Stimulated activated CD8-positive, alpha-beta memory T cell treated with anti-CD3 and anti-CD28 coated beads, Interleukin-15, amount 100 ng/mL, for 48 hours (primary cell): ENCODE data around the gene AP3S2.
"Not testable (repeated sequence)": the region's sequence is repeated elsewhere in the genome, so short reads cannot be mapped to it uniquely, and the experiment has no call there.

ENCODE experiments used
- DNase-seq, 2 donors: peaks; one replicate each; pipeline ENCODE4 v3.0.0-alpha.2; 2020; ENCODE audit warnings: low read depth in 2 of 2

The AP3S2 gene

GRCh38 chr15:89864958-89865739, 28.6 kb downstream of the AP3S2 start:
- DNase-seq, result no peak

- DNase-seq, result no peak
These were observed 29.9 kb downstream of the AP3S2 start for GRCh38 chr15:89863918-89864317.

DNA sequence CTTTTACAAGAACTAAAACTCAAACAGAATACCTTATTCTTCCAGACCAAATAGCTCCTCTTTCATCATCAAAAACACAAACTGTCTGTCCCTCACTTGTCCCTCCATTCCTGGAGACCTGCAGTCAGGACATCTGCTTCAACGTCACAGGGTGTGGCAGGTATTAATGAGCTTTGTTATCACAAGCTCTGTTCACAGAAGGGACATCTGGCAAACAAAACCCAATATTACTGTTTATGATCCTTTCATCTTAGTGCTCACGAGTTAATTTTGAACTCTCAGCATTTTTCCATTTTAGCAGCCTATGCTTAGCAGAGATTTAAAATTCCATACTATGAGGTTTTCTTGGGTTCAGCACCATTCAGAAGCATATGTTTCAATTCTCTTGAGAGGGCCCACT, 32.9 kb downstream of the AP3S2 start:
- no peak for DNase-seq

- DNase-seq, result no peak
These were observed 33.4 kb downstream of the AP3S2 start for GRCh38 chr15:89860431-89860830.

DNA sequence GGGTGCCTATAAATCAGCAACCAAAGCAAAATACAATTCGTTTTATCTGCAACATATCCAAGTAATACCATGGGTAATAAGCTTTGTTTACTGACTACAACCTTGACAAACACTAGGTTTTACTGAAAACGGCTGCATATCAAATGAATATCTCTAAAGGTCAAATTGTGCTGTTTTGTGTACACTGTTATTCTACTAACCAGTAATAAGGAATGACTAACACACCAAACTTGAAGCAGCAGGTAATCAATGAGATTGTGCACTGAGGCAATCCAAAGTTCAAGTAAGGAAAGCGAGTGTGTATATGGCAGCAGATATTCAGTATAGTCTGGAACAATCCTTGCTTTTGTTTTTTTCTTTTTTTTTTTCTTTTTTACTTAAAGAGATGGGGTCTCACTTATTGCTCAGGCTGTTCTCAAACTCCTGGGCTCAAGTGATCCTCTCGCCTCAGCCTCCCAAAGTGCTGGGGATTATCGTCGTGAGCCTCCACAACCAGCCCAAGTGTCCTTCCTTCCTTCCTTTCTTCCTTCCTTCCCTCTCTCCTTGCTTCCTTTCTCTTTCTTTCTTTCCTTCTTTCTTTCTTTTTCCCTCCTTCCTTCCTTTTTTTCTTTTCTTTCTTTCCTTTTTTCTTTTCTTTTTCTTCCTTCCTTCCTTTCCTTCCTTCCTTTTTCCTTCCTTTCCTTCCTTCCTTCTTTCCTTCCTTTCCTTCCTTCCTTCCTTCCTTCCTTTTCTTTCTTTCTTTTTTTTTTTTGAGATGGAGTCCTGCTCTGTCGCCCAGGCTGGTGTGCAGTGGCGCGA, 34.9 kb downstream of the AP3S2 start:
- no peak for DNase-seq

DNA sequence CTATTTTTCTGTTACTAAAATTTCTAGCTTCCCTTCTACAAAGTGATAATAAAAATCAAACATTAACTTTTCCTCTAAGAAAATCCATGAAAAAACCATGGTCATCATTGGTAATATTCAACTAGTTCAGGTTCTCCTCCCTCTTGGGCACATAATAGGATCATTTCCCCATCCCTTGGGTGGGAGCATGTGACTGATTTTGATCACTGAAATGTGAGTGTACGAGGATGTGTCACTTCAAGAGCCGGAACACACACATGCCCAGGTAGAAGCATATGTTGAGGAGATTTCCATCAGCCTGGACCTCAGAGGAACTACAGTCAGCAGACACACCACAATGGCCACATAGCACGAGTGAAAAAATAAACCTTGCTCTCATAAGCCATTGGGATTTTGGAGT, 36.1 kb downstream of the AP3S2 start:
- no peak for DNase-seq

DNA sequence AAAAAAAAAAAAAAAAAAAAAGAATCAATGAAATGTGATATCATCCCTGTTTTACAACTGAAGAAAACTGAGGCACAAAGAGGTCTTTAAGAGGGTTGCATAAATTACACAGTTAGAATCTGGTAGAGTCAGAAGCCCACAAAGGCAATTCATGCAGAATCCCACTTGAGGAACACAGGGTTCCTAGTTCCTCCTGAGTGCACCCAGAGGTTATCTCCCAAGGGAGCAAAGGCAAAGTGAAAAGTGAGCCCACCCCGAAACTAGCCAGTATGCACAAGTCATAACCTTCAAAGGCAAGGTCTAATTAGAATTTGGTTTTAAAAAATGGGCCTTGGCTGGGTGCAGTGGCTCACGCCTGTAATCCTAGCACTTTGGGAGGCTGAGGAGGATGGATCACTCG, 37.8 kb downstream of the AP3S2 start:
- DNase-seq, result no peak

- DNase-seq, result not testable (repeated sequence)
These were observed 38.9 kb downstream of the AP3S2 start for GRCh38 chr15:89854863-89855262.

GRCh38 chr15:89852342-89852995, 41.3 kb downstream of the AP3S2 start:
- no peak for DNase-seq

- DNase-seq, result no peak
These were observed 42.0 kb downstream of the AP3S2 start for GRCh38 chr15:89851673-89852341.

- DNase-seq, result no peak
These were observed 44.9 kb downstream of the AP3S2 start for GRCh38 chr15:89848970-89849292.

DNA sequence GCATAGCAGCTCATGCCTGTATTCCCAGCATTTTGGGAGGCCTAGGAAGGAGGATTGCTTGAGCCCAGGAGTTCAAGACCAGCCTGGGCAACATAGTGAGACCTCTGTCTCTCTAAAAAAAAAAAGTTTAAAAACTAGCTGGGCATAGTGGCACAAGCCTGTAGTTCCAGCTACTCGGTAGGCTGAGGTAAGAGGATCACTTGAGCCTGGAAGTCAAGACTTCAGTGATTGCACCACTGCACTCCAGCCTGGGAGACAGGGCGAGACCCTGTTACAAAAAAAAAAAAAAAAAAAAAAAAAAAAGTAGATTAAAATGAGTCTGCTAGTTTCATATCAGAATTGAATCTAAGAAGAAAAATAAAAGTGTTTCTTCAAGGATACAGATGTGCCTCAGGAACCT, 46.7 kb downstream of the AP3S2 start:
- DNase-seq, result no peak

- no peak for DNase-seq
These were observed 48.4 kb downstream of the AP3S2 start for GRCh38 chr15:89845305-89845893.

GRCh38 chr15:89841962-89842361, 51.8 kb downstream of the AP3S2 start:
- DNase-seq, result no peak

- DNase-seq, result no peak
These were observed 52.5 kb downstream of the AP3S2 start for GRCh38 chr15:89841306-89841705.

- DNase-seq, result no peak
These were observed 54.5 kb downstream of the AP3S2 start for GRCh38 chr15:89839167-89839810.

DNA sequence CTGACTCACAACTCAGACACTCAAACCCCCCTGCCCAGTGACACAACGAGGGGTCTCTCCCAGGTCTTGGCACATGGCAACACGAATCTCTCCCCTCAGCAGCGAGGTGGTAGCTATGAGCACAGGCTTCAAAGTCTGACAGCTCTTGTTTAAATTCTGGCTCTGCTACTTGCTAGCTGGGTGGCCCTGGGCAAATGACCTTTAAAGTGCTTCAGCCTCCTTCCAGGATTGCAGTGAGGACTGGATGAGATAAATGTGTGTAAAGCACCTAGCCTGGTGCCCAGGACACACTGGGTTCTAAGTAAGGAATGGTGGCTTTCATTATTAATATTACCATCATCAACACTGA, 56.0 kb downstream of the AP3S2 start:
- DNase-seq, result no peak

- no peak for DNase-seq
These were observed 56.5 kb downstream of the AP3S2 start for GRCh38 chr15:89837134-89837829.

DNA sequence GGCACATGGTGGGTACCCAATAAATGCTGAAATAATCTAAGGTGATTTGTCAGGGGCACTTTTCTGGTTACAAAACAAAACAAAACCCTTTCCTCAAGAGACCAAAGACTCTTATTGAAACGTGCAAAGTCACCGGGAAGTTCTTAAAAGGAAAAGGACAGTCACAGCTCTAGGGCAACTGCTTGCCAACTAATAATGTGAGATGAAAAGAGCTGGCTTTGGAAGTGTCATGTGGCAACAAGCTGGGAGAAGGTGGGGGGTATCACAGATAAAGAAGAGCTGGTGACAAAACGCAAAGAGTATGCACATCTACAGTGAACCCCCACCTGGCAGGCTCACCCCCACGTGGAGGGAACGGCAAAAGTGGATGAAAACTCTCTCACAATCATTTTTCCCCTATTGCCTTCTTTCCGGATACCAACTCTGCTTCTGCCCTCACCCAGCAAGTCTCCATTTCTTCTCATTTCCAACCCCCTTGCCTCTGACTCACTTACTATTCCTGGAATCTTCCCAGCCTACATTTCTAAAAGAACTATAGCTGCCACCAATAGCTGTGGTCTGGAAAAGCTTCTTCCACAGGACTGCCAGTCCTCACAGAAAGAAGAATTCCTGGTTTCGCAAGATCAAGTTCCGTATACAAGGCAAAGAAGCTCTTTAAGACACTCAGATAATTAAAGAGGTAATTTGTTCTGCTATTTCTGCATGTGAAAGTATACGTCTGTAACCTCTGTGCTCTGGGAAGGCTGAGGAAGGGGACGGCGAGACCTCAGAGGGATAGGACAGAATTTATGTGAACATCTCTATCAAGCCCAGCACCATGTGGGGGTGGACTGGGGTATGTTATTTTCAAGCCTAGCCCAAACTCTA, 57.3 kb downstream of the AP3S2 start:
- DNase-seq, result no peak

DNA sequence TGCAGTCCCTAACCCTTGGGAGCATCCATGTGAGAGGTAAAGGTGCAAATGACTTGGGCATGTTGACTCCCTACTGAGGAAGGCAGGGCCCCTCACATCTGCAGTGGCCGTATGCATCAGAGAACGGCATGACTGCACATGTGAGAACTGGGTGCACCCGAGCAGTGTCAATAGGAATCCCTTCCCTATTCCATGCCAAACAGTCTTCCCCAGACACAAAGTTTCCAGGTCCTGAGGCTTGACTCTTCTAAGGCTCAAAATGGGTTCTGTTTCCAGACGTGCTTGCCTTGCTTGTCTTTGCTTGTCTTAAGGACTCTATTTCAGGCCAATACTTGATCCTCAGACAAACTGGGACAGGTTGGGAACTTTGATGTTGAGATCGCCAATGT, 58.6 kb downstream of the AP3S2 start:
- no peak for DNase-seq
